Tibial artery (tissue), 4 donors: ENCODE results near the gene FAAH.

ENCODE experiments used
- DNase-seq, 2 donors: peaks; one replicate each; pipeline ENCODE4 v3.0.0-alpha.2; 2019
- H3K27ac ChIP-seq, 2 donors: fragments of 200-600 bp; sonication (generic) in 1 of 2; 1 replicate in 1 of 2; 2 replicates in 1 of 2; pipeline ENCODE4 v1.5.1; 2018 to 2019; ENCODE audit warnings: mild to moderate bottlenecking in 1 of 2
- H3K27me3 ChIP-seq, 2 donors: fragments of 200-600 bp; sonication (generic) in 1 of 2; one replicate each; pipeline versions ENCODE4 v1.5.1 to v1.6.0; 2016 to 2019
- H3K36me3 ChIP-seq, 3 donors: fragments of 200-600 bp; sonication (generic) in 2 of 3; one replicate each; pipeline ENCODE4 v1.5.1; 2016 to 2019; ENCODE audit warnings: mild to moderate bottlenecking in 2 of 3
- H3K4me1 ChIP-seq, 4 donors: fragments of 200-600 bp; sonication (generic) in 2 of 4; 1 replicate in 3 of 4; 2 replicates in 1 of 4; pipeline ENCODE4 v1.5.1; 2016 to 2019
- H3K4me3 ChIP-seq, 2 donors: fragments of 200-600 bp; sonication (generic) in 1 of 2; 1 replicate in 1 of 2; 2 replicates in 1 of 2; pipeline ENCODE4 v1.5.1; 2018 to 2019; ENCODE audit warnings: mild to moderate bottlenecking in 2 of 2
- H3K9me3 ChIP-seq, 3 donors: fragments of 200-600 bp; sonication (generic) in 1 of 3; one replicate each; pipeline ENCODE4 v1.5.1; 2016 to 2019
- CTCF ChIP-seq, 2 experiments: fragments of 200-600 bp in 1 of 2; fragments of 450-650 bp in 1 of 2; IDR thresholded peaks; one replicate each; pipeline ENCODE4 v1.5.1; 2017 to 2019; ENCODE audit warnings: antibody characterized with exemption in 2 of 2, mild to moderate bottlenecking in 1 of 2, moderate library complexity in 1 of 2
- intact Hi-C: fragments of 100-400 bp; cut with DNase I; formaldehyde crosslinking; loops from one replicate; pipeline ENCODE4 v1.15.0; 2023; ENCODE audit warnings: low total_unique reads

FAAH gene

DNA sequence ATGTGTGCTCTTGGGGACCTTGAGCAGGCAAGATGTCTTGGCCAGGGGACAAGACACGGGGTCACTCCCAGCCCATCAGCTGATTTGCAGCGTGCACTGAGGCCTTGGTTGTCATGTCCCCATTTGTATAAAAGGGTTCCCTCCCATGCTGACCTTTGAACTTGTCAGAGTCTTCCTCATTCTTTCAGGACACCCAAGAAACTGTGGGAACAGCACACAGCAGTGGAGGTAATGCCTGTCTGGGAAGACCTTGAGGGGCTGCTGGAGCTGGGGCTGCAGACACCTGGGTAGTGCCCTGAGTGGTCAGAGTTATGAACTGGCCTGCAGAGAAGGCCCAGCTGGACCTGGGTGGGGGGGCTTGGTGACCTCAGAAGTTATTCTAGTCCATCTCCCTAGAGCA lies 46.4 kb downstream of the FAAH start:
- intact Hi-C loops, result no loop called here
- peaks cover 0 to 8% (median 2%) of the 10 kb centered on the region in 4 donors for H3K4me1 ChIP-seq
- no peaks in the 10 kb centered on the region for H3K36me3 ChIP-seq
- no peak overlapping the region for H3K4me3 ChIP-seq
- H3K27me3 ChIP-seq, result peaks cover 0 to 23% of the 10 kb centered on the region in 2 donors
- H3K9me3 ChIP-seq, result no peaks in the 10 kb centered on the region
- no peak for TF ChIP-seq CTCF (IDR thresholded peaks at IDR 0.05)
- H3K27ac ChIP-seq, result no peak overlapping the region
- no peak for DNase-seq

- Histone ChIP-seq H3K4me3 (peak overlapping the region; percentile 21 to 26), H3K27me3 (peaks cover 0 to 36% of the 10 kb centered on the region in 2 donors), H3K9me3 (no peaks in the 10 kb centered on the region), H3K4me1 (peaks cover 0 to 11% (median 2%) of the 10 kb centered on the region in 4 donors), H3K27ac (no peak overlapping the region), H3K36me3 (no peaks in the 10 kb centered on the region)
- DNase-seq, result peak; percentile 64 to 78
- peak; percentile 75 to 94 for TF ChIP-seq CTCF (IDR thresholded peaks at IDR 0.05)
- intact Hi-C loops, result no loop called here
Measured at GRCh38 chr1:46442317-46443161, 48.4 kb downstream of the FAAH start.

GRCh38 chr1:46444466-46444865 lies 50.3 kb downstream of the FAAH start:
- intact Hi-C loops, result no loop called here
- no peak for DNase-seq

DNA sequence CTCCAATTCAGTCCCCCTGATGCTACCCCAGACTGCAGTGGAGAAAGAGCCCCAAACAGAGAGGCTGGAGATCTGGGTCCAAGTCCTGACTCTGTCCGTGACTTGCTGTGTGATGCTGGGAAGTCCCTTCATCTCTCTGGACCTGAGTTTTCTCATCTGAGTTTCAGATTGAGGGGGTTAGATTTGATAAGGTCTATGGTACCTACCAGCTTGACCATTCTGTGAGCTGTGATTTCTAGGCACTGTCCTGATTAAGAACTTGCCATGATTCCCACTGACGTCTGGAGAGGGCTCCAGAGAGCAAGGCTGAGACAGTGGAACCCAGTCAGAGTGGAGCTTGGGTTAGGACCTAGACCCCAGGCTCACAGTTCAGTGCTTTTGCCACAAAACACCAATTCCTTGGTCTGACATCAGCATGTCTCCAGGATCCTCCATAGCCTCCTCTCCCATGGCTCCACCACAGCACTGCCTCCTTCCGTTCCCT lies 51.7 kb downstream of the FAAH start:
- intact Hi-C loops, result loop anchor here (2.0 kb wide), 1 partner anchor 81 kb away; no protein-coding TSS in a partner anchor
- TF ChIP-seq CTCF (IDR thresholded peaks at IDR 0.05), result no peak

More at GRCh38 chr1:46444466-46444865, 50.3 kb downstream of the FAAH start:
- Histone ChIP-seq H3K27ac (no peak overlapping the region), H3K36me3 (no peaks in the 10 kb centered on the region), H3K4me1 (peaks cover 0 to 22% (median 14%) of the 10 kb centered on the region in 4 donors), H3K4me3 (no peak overlapping the region), H3K27me3 (peaks cover 0 to 48% of the 10 kb centered on the region in 2 donors), H3K9me3 (no peaks in the 10 kb centered on the region)
- no peak for TF ChIP-seq CTCF (IDR thresholded peaks at IDR 0.05)

GRCh38 chr1:46446646-46447498 lies 52.8 kb downstream of the FAAH start:
- Histone ChIP-seq H3K9me3 (no peaks in the 10 kb centered on the region), H3K4me1 (peaks cover 0 to 22% (median 14%) of the 10 kb centered on the region in 4 donors), H3K27me3 (peaks cover 0 to 64% of the 10 kb centered on the region in 2 donors), H3K4me3 (no peak overlapping the region), H3K27ac (no peak overlapping the region), H3K36me3 (no peaks in the 10 kb centered on the region)
- intact Hi-C loops, result loop anchor here (2.0 kb wide), 1 partner anchor 80 kb away; no protein-coding TSS in a partner anchor
- peak; percentile 67 to 79 for TF ChIP-seq CTCF (IDR thresholded peaks at IDR 0.05)
- peak; percentile 81 for DNase-seq

More for the DNA sequence above, 51.7 kb downstream of the FAAH start:
- Histone ChIP-seq H3K9me3 (no peaks in the 10 kb centered on the region), H3K4me3 (no peak overlapping the region), H3K36me3 (no peaks in the 10 kb centered on the region), H3K27me3 (peaks cover 0 to 61% of the 10 kb centered on the region in 2 donors), H3K4me1 (peaks cover 0 to 22% (median 14%) of the 10 kb centered on the region in 4 donors), H3K27ac (no peak overlapping the region)
- no peak for DNase-seq
